ENCODE data around the gene BBOX1. TPM values are rescaled to one million over a fixed set of nuclear protein-coding genes. Genes with fewer than 3 reads are reported as not detected.

BBOX1 gene
- total RNA-seq, 1 experiment from 2014 or later = not detected

DNA sequence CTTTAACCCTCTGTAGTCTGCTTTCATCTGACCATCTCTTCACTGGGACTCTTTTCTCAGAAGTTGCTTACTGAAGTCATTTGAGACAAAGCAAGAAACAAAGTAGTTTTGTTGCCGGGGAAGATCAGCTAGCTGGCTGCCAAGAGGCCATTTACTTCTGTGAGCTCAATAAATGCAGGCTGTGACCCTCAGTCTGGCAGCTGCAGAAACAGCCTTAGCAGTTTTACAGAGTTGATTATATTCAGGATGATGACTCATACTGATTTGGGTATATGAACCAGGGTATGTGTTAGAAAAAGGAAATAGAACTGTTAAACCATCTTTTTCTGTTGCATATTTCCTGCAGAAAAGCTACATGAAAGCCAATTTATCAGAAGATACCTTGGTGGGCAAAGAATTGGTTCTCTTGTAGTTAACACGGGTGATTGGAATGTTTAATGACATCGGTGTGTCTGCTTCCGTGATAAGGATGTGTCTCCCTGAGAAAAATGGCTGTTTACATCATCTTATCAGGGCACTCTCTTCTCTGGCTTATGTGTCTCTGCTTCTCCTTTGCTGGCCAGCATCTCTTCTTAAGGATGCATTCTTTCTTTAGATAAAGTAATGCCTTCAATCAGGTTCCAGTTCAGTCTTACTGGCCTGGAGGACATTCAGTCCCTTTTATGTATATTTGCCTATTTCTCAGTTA lies 28.2 kb upstream of the BBOX1 start:
- Histone ChIP-seq H3K4me3 (peak overlapping the region; percentile 45), H3K36me3 (no peaks in the 10 kb centered on the region), H3K27ac (peak overlapping the region; percentile 46)

DNA sequence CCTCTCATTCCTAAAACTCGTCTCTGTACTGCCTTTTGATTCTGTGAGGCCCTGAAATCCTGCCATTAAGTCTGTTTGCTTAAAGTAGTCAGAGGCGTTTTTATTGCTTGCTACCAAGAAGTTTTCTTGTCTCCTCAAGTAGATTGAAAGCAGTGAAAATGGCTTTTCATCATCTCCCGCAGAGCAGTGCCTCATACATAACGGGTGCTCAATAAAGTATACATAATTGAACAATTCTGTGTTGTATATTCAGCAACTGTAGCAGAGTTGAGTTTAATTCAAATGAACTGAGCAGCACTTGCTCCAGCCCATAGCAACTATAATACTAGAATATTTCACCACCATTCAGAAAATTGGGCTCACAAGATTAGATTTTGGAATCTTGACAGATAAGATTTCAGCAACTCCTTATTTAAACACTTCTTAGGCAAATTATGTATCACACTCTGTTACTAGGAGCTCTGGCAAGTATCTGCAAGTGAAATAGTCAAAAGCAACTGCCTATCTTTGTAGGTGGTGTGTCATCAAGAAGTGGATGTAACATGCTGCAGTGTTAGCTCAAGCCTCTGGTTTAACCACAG lies 26.7 kb upstream of the BBOX1 start:
- H3K36me3 ChIP-seq = no peaks in the 10 kb centered on the region
- H3K27me3 ChIP-seq = no peaks in the 10 kb centered on the region
- no peaks in the 10 kb centered on the region for H3K9me3 ChIP-seq (replicated peaks)
- no peak for DNase-seq
- peaks cover 10% of the 10 kb centered on the region for H3K4me1 ChIP-seq
- no peak overlapping the region for H3K27ac ChIP-seq
- H3K4me3 ChIP-seq = no peak overlapping the region

More for the DNA sequence above, 28.2 kb upstream of the BBOX1 start:
- no peaks in the 10 kb centered on the region for H3K27me3 ChIP-seq
- DNase-seq = peak; percentile 67 to 85
- peaks cover 8% of the 10 kb centered on the region for H3K4me1 ChIP-seq
- no peaks in the 10 kb centered on the region for H3K9me3 ChIP-seq (replicated peaks)

DNA sequence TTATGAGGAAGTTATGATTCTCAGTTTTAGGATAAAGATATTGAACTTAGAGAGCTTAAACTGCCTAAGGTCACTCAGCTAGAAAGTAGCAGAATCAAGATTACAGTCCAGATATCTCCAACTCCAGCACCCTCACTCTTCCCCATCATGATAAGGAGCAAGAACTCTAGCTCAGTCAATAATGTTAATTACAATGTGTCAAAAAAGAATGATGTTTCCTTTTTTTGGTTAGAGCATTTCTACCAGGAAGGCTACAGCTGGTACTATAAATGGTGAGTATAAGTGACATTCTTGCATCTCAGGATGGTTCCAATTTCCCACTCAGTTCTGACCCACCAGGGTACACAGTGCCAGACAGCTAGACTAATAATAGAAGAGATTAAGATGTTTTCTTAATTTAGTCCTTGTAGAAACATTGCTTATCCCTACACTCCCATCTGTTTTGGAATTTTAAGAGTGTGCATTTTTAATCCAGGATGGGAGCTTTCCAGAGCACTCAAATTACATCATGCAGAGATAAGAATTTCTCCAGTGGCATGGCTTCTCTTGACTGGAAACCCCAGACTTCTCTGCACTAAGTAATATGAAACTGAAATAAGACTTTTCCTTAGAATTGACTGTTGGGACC lies 21.6 kb upstream of the BBOX1 start:
- Histone ChIP-seq H3K4me3 (no peak overlapping the region), H3K36me3 (no peaks in the 10 kb centered on the region), H3K4me1 (peaks cover 4% of the 10 kb centered on the region; the same call in 1 of the 2 replicates), H3K9me3 (replicated peaks) (no peaks in the 10 kb centered on the region), H3K27me3 (no peaks in the 10 kb centered on the region), H3K27ac (no peak overlapping the region)
- DNase-seq = peak in 1 of 2 experiments; percentile 23

- no peaks in the 10 kb centered on the region for H3K36me3 ChIP-seq
- no peaks in the 10 kb centered on the region for H3K27me3 ChIP-seq
- DNase-seq = no peak
- no peaks in the 10 kb centered on the region for H3K9me3 ChIP-seq (replicated peaks)
- no peak overlapping the region for H3K4me3 ChIP-seq
- H3K27ac ChIP-seq = no peak overlapping the region
- peaks cover 4% of the 10 kb centered on the region; the same call in 1 of the 2 replicates for H3K4me1 ChIP-seq
Measured at GRCh38 chr11:27020751-27021150, 19.9 kb upstream of the BBOX1 start.

DNA sequence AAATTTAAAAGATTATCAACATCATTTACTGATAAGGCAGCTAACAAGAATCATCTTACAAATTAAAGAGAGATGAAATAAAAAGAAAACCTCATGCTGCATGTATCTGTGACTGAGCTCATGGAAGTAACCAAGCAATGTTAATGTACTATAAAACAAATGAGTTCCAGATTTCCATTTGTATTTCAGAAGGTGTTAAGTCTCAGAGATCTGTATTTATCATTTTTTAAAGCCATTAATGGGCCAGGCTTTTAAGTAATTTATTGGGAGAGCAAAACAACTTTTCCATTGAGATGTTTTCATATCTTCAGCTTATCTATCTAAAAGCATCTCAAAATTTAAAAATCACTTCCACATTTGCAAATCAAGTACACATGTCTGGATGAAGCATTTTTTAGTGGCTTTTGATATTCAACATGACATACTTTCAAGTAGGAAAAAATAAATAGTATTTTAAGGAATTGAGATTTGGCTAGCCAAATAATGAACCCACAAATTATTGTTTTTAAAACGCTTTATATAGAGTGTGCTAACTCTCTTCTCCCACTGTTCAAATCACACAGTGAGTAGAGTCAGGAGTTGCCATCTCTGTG lies 17.9 kb upstream of the BBOX1 start:
- no peak for DNase-seq
- no peaks in the 10 kb centered on the region for H3K36me3 ChIP-seq
- no peaks in the 10 kb centered on the region for H3K9me3 ChIP-seq (replicated peaks)
- peaks cover 4% of the 10 kb centered on the region; the same call in 1 of the 2 replicates for H3K4me1 ChIP-seq
- H3K27me3 ChIP-seq = no peaks in the 10 kb centered on the region
- H3K27ac ChIP-seq = no peak overlapping the region
- H3K4me3 ChIP-seq = no peak overlapping the region

DNA sequence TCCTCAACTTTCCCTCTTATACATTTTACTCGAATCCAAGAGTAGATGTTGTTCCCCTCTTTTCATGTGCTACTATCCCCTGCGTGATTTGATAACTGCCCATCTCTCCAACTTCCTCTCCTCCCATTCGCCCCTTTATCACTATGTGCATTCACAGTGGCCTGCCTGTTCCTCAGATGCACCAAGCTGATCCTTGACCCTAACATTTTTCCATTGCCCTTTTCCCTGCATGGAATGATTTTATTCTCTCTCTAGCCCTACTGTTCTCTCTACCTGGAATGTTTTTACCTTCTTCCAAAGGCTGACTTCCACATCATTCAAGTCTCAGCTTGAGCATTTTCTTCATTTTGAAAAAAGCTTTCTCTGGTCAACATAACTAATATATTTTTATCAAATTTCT lies 15.8 kb upstream of the BBOX1 start:
- Histone ChIP-seq H3K4me1 (no peaks in the 10 kb centered on the region), H3K27ac (no peak overlapping the region), H3K36me3 (no peaks in the 10 kb centered on the region), H3K9me3 (replicated peaks) (no peaks in the 10 kb centered on the region), H3K4me3 (no peak overlapping the region), H3K27me3 (no peaks in the 10 kb centered on the region)
- no peak for DNase-seq

DNA sequence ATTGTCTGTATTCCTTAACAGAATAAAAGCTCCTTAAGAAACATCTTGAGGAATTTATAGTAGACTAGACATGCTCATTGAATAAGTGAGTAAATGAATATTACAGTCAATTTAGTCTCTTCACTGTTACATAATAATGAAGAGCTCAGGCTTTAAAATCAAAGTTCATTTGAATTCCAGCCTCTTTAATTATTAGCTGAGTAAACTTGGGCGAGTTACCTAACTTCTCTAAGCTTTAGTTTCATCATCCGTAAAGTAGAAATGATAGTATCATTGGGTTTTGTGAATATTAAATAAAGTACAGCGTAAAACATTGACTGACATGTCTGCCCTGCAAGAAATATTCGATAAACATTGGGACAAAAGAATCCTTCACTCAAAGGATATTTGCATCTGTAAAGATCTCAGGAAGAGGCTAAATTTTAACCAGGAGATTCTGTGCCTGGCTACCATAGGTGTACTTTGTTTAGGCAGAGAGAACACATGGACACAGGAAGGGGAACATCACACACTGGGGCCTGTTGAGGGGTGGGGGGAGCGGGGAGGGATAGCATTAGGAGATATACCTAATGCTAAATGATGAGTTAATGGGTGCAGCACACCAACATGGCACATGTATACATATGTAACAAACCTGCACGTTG lies 15.2 kb upstream of the BBOX1 start:
- no peaks in the 10 kb centered on the region for H3K27me3 ChIP-seq

GRCh38 chr11:27025957-27026733 lies 14.5 kb upstream of the BBOX1 start:
- Histone ChIP-seq H3K4me1 (no peaks in the 10 kb centered on the region), H3K4me3 (no peak overlapping the region), H3K27me3 (no peaks in the 10 kb centered on the region), H3K27ac (no peak overlapping the region), H3K9me3 (replicated peaks) (no peaks in the 10 kb centered on the region), H3K36me3 (no peaks in the 10 kb centered on the region)
- DNase-seq = no peak

More for the DNA sequence above, 15.2 kb upstream of the BBOX1 start:
- no peak for DNase-seq
- H3K36me3 ChIP-seq = no peaks in the 10 kb centered on the region
- no peaks in the 10 kb centered on the region for H3K9me3 ChIP-seq (replicated peaks)
- H3K4me3 ChIP-seq = no peak overlapping the region
- no peaks in the 10 kb centered on the region for H3K4me1 ChIP-seq
- no peak overlapping the region for H3K27ac ChIP-seq

GRCh38 chr11:27028561-27028965 lies 12.1 kb upstream of the BBOX1 start:
- H3K4me1 ChIP-seq = no peaks in the 10 kb centered on the region
- no peak overlapping the region for H3K27ac ChIP-seq
- H3K27me3 ChIP-seq = no peaks in the 10 kb centered on the region
- no peak for DNase-seq
- H3K4me3 ChIP-seq = no peak overlapping the region
- H3K9me3 ChIP-seq (replicated peaks) = no peaks in the 10 kb centered on the region
- no peaks in the 10 kb centered on the region for H3K36me3 ChIP-seq

DNA sequence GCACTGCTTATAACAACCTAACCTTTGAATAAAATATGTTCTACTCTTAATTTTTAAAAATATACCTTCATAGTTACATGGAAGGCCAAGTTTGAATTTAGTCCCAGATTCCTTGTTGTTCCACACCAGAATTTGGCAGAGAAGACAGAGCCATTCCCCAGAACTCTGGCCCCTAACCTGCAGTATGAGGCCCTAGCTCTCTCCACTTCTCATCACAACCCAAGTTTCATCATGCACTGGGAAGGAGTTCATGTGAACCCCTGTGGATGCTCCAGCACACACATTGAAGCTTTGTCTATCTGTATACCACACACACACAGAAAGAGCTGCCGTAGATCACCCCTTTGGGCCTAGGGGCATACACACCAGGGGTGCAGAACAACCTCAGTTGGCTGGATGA lies 10.6 kb upstream of the BBOX1 start:
- no peak for DNase-seq
- Histone ChIP-seq H3K9me3 (replicated peaks) (no peaks in the 10 kb centered on the region), H3K36me3 (no peaks in the 10 kb centered on the region), H3K27me3 (no peaks in the 10 kb centered on the region), H3K4me3 (no peak overlapping the region), H3K27ac (no peak overlapping the region), H3K4me1 (no peaks in the 10 kb centered on the region)

- no peak for DNase-seq
- Histone ChIP-seq H3K4me3 (no peak overlapping the region), H3K4me1 (no peaks in the 10 kb centered on the region), H3K27ac (no peak overlapping the region), H3K36me3 (no peaks in the 10 kb centered on the region), H3K9me3 (replicated peaks) (no peaks in the 10 kb centered on the region), H3K27me3 (no peaks in the 10 kb centered on the region)
Measured at GRCh38 chr11:27031754-27032153, 8.9 kb upstream of the BBOX1 start.

DNA sequence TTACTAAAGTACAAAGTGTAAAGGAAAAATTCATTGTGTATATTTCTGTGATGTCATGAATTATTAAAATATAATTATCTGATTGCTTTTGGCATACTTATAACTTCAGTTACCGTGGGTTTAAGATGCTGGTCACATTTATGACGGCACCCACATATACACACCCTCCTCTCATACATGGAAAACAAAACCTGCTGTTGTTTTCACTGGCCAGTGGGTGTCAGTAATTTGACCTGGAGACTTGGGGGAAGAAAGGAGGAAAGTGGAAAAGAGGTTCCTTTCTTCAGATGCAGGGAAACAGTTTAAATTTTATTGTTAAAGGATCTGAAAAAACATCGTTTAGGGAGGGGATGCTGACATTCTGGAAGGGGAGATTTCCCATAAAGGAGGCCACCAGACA lies 742 bp upstream of the BBOX1 start:
- DNase-seq = no peak
- Histone ChIP-seq H3K4me3 (no peak overlapping the region), H3K36me3 (no peaks in the 10 kb centered on the region)

GRCh38 chr11:27041141-27041899 lies 705 bp downstream of the BBOX1 start:
- H3K9me3 ChIP-seq (replicated peaks) = no peaks in the 10 kb centered on the region
- H3K4me1 ChIP-seq = no peaks in the 10 kb centered on the region
- H3K27me3 ChIP-seq = no peaks in the 10 kb centered on the region
- DNase-seq = no peak
- H3K36me3 ChIP-seq = no peaks in the 10 kb centered on the region
- H3K4me3 ChIP-seq = no peak overlapping the region
- H3K27ac ChIP-seq = no peak overlapping the region

More for the DNA sequence above, 742 bp upstream of the BBOX1 start:
- no peaks in the 10 kb centered on the region for H3K9me3 ChIP-seq (replicated peaks)
- H3K4me1 ChIP-seq = no peaks in the 10 kb centered on the region
- H3K27me3 ChIP-seq = no peaks in the 10 kb centered on the region
- H3K27ac ChIP-seq = no peak overlapping the region

DNA sequence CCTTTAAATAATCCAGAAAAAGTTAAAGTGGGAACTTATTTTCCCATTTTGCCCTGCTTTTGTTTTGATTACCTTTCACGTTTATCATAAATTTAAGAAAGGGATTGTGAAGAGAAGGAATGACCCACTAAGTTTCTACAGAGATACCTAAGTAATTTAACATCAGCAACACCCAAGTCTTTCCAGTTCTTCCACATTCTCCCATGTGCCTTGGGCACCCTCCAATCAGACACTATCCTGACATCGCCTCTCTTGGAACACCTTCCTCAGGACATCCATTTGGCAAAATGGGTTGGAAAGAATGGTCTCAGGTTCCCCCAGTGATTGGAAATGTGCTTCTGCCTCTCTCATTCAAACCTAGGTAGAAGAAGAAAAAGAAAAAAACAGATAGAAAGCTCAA lies 6.3 kb downstream of the BBOX1 start:
- Histone ChIP-seq H3K9me3 (replicated peaks) (no peaks in the 10 kb centered on the region; the same call in 1 of the 2 replicates), H3K4me1 (no peaks in the 10 kb centered on the region), H3K36me3 (no peaks in the 10 kb centered on the region), H3K4me3 (no peak overlapping the region), H3K27ac (no peak overlapping the region), H3K27me3 (no peaks in the 10 kb centered on the region)
- no peak for DNase-seq

Data from SJCRH30 (cell line).